Measurements from ENCODE around the gene SLC16A3. TPM values are rescaled to one million over a fixed set of nuclear protein-coding genes. Genes with fewer than 3 reads are reported as not detected.

Gene SLC16A3
- total and polyA plus RNA-seq, 2 experiments from 2014 or later, result 3.5 to 10.6 TPM

DNA sequence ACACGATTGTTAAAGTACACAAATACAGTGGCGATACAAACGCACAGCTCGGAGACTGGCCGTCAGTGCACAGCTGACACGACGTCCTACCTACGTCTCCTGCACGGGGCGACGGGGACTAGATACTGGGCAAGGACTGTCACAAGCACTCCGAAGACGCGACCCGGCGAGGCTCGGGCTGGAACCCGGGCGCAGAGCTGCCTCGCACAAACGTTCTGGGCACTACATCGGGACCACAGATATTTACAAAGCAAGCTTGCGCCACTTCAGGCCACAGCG is 13.8 kb downstream of the SLC16A3 start (continued):
- TF ChIP-seq, protein P1, sequence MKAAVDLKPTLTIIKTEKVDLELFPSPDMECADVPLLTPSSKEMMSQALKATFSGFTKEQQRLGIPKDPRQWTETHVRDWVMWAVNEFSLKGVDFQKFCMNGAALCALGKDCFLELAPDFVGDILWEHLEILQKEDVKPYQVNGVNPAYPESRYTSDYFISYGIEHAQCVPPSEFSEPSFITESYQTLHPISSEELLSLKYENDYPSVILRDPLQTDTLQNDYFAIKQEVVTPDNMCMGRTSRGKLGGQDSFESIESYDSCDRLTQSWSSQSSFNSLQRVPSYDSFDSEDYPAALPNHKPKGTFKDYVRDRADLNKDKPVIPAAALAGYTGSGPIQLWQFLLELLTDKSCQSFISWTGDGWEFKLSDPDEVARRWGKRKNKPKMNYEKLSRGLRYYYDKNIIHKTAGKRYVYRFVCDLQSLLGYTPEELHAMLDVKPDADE (IDR thresholded peaks at IDR 0.05), result no peak

DNA sequence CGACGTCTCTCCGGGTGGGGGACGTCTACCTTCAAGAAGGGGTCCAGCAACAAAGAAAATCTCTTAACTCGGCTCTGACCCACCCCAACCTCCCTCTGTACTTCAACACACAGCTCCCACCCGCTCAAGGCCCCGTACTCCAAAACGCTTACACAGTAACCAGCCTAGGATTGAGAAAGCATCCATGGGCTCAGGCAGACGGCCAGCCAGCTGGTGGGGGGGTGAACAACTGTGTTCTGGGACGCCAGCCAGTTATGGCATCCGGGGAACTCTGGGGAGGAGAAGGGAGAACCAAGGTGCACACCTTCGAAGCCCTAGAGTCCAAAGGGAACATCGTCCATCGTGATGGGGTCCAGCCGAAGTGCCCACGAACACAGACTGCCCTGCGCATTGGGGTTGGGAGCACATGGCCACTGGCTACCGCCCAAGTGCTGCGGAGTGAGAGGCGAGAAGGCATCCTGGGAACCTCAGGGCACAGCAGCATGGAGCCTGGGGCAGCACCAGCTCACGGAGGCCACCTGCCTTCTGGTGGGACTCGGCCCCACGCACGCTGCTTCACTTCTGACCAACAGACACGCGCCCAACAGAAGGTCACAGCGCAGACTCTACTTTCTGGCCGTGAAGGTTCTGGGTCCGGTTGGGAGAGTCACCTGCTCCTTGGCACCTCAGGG is 14.3 kb downstream of the SLC16A3 start:
- Histone ChIP-seq H3K27ac (ENCODE audit: low read depth) (no peak overlapping the region), H4K20me1 (replicated peaks; ENCODE audit: insufficient read depth) (peaks cover 29% of the 10 kb centered on the region)
- no peaks in the 10 kb centered on the region; the same call in 2 of the 3 replicates for H3K9me3 Mint-ChIP-seq
- TF ChIP-seq, protein P2, sequence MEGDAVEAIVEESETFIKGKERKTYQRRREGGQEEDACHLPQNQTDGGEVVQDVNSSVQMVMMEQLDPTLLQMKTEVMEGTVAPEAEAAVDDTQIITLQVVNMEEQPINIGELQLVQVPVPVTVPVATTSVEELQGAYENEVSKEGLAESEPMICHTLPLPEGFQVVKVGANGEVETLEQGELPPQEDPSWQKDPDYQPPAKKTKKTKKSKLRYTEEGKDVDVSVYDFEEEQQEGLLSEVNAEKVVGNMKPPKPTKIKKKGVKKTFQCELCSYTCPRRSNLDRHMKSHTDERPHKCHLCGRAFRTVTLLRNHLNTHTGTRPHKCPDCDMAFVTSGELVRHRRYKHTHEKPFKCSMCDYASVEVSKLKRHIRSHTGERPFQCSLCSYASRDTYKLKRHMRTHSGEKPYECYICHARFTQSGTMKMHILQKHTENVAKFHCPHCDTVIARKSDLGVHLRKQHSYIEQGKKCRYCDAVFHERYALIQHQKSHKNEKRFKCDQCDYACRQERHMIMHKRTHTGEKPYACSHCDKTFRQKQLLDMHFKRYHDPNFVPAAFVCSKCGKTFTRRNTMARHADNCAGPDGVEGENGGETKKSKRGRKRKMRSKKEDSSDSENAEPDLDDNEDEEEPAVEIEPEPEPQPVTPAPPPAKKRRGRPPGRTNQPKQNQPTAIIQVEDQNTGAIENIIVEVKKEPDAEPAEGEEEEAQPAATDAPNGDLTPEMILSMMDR (conservative IDR thresholded peaks at IDR 0.05; ENCODE audit: low read depth in 2 of 2), result no peak
- TF ChIP-seq JUNB (IDR thresholded peaks at IDR 0.05; ENCODE audit: unreplicated experiment) (no peak), ZNF331 (CRISPR knock-in tag; IDR thresholded peaks at IDR 0.05; ENCODE audit: low read depth) (no peak), ZNF114 (CRISPR knock-in tag; IDR thresholded peaks at IDR 0.05) (no peak), STAT1 (IDR thresholded peaks at IDR 0.05; ENCODE audit: unreplicated experiment) (no peak), NANOG (IDR thresholded peaks at IDR 0.05; ENCODE audit: borderline replicate concordance) (no peak), EZH2phosphoT487 (IDR thresholded peaks at IDR 0.05; ENCODE audit: unreplicated experiment) (no peak), CREB1 (CRISPR knock-in tag; IDR thresholded peaks at IDR 0.05; ENCODE audit: low read depth) (no peak)
- TF ChIP-seq, protein P1 (IDR thresholded peaks at IDR 0.05), result no peak
- TF ChIP-seq, protein P3, sequence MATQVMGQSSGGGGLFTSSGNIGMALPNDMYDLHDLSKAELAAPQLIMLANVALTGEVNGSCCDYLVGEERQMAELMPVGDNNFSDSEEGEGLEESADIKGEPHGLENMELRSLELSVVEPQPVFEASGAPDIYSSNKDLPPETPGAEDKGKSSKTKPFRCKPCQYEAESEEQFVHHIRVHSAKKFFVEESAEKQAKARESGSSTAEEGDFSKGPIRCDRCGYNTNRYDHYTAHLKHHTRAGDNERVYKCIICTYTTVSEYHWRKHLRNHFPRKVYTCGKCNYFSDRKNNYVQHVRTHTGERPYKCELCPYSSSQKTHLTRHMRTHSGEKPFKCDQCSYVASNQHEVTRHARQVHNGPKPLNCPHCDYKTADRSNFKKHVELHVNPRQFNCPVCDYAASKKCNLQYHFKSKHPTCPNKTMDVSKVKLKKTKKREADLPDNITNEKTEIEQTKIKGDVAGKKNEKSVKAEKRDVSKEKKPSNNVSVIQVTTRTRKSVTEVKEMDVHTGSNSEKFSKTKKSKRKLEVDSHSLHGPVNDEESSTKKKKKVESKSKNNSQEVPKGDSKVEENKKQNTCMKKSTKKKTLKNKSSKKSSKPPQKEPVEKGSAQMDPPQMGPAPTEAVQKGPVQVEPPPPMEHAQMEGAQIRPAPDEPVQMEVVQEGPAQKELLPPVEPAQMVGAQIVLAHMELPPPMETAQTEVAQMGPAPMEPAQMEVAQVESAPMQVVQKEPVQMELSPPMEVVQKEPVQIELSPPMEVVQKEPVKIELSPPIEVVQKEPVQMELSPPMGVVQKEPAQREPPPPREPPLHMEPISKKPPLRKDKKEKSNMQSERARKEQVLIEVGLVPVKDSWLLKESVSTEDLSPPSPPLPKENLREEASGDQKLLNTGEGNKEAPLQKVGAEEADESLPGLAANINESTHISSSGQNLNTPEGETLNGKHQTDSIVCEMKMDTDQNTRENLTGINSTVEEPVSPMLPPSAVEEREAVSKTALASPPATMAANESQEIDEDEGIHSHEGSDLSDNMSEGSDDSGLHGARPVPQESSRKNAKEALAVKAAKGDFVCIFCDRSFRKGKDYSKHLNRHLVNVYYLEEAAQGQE (IDR thresholded peaks at IDR 0.05; ENCODE audit: unreplicated experiment), result no peak
- TF ChIP-seq, protein P4, sequence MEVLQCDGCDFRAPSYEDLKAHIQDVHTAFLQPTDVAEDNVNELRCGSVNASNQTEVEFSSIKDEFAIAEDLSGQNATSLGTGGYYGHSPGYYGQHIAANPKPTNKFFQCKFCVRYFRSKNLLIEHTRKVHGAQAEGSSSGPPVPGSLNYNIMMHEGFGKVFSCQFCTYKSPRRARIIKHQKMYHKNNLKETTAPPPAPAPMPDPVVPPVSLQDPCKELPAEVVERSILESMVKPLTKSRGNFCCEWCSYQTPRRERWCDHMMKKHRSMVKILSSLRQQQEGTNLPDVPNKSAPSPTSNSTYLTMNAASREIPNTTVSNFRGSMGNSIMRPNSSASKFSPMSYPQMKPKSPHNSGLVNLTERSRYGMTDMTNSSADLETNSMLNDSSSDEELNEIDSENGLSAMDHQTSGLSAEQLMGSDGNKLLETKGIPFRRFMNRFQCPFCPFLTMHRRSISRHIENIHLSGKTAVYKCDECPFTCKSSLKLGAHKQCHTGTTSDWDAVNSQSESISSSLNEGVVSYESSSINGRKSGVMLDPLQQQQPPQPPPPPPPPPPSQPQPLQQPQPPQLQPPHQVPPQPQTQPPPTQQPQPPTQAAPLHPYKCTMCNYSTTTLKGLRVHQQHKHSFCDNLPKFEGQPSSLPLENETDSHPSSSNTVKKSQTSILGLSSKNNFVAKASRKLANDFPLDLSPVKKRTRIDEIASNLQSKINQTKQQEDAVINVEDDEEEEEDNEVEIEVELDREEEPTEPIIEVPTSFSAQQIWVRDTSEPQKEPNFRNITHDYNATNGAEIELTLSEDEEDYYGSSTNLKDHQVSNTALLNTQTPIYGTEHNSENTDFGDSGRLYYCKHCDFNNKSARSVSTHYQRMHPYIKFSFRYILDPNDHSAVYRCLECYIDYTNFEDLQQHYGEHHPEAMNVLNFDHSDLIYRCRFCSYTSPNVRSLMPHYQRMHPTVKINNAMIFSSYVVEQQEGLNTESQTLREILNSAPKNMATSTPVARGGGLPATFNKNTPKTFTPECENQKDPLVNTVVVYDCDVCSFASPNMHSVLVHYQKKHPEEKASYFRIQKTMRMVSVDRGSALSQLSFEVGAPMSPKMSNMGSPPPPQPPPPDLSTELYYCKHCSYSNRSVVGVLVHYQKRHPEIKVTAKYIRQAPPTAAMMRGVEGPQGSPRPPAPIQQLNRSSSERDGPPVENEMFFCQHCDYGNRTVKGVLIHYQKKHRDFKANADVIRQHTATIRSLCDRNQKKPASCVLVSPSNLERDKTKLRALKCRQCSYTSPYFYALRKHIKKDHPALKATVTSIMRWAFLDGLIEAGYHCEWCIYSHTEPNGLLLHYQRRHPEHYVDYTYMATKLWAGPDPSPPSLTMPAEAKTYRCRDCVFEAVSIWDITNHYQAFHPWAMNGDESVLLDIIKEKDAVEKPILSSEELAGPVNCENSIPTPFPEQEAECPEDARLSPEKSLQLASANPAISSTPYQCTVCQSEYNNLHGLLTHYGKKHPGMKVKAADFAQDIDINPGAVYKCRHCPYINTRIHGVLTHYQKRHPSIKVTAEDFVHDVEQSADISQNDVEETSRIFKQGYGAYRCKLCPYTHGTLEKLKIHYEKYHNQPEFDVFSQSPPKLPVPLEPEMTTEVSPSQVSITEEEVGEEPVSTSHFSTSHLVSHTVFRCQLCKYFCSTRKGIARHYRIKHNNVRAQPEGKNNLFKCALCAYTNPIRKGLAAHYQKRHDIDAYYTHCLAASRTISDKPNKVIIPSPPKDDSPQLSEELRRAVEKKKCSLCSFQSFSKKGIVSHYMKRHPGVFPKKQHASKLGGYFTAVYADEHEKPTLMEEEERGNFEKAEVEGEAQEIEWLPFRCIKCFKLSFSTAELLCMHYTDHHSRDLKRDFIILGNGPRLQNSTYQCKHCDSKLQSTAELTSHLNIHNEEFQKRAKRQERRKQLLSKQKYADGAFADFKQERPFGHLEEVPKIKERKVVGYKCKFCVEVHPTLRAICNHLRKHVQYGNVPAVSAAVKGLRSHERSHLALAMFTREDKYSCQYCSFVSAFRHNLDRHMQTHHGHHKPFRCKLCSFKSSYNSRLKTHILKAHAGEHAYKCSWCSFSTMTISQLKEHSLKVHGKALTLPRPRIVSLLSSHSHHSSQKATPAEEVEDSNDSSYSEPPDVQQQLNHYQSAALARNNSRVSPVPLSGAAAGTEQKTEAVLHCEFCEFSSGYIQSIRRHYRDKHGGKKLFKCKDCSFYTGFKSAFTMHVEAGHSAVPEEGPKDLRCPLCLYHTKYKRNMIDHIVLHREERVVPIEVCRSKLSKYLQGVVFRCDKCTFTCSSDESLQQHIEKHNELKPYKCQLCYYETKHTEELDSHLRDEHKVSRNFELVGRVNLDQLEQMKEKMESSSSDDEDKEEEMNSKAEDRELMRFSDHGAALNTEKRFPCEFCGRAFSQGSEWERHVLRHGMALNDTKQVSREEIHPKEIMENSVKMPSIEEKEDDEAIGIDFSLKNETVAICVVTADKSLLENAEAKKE (CRISPR knock-in tag; IDR thresholded peaks at IDR 0.05), result no peak

More for the DNA sequence above, 14.3 kb downstream of the SLC16A3 start:
- 0 out of 2 replicates have a peak, but pooled peaks cover 7% of the 10 kb centered on the region for H3F3A ChIP-seq (replicated peaks; ENCODE audit: low read depth)
- no peak overlapping the region for H3K4me3 ChIP-seq
- peaks cover 7% of the 10 kb centered on the region for H3K4me1 Mint-ChIP-seq
- peaks cover 56% of the 10 kb centered on the region for H3K36me3 Mint-ChIP-seq (ENCODE audit: low read depth)
- DNase-seq (ENCODE audit: low spot score) (no peak), ATAC-seq (no peak)
- H3K27ac Mint-ChIP-seq, result no peak overlapping the region
- peaks cover 17% of the 10 kb centered on the region for H3K36me3 ChIP-seq (ENCODE audit: insufficient read depth)
- H3K4me2 ChIP-seq, result no peak overlapping the region
- no peaks in the 10 kb centered on the region for H3K27me3 ChIP-seq (ENCODE audit: insufficient read depth)
- no peaks in the 10 kb centered on the region; the same call in 1 of the 2 replicates for H3K4me1 ChIP-seq (ENCODE audit: insufficient read depth)
- no peaks in the 10 kb centered on the region for H3K9me2 ChIP-seq (ENCODE audit: insufficient read depth)
- H3K27me3 Mint-ChIP-seq (ENCODE audit: insufficient read depth, low read depth, poor library complexity), result peaks cover 17% of the 10 kb centered on the region
- peaks cover 22% of the 10 kb centered on the region for H3K79me2 ChIP-seq (replicated peaks; ENCODE audit: insufficient read depth)
- no peak overlapping the region for H2AFZ ChIP-seq
- H3K4me3 Mint-ChIP-seq, result no peak overlapping the region

Data from GM23338 (cell line).